Measurements from ENCODE around the gene NUAK1.

The NUAK1 gene

DNA sequence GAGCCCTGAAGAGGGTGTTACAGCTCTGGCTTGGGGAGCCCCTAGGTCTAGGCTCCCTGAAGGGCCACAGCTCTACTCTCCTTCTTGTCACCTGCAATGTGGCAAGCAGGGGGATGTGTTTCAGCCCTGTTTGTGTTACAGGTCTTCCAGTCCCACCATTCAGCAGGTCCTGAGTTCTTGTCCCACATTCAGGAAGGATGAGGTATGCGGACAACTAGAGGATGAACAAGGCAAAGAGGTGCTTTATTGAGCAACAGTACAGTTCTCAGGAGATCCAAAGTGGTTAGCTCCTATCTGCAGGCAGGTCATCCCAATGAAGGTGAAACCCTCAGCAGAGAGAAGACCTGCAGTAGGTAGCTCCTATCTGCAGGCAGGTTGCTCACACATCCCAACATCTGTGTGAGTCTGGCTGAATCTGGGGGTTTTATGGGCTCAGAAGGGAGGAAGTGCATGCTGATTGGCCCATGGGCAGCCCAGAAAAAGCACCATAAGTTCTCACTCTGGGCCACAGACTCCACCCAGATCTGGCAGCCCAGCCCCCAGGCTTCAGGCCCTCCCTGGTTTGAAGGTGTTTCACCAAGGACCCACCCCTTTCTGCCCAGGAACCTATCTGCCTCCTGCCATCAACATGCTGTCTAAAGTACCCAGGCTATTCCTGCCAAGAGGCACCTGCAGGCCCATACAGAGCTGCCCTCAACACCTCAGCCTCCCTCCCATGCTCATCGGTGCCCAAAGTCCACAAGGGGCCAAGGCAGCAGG, 98.9 kb downstream of the NUAK1 start:
- Histone ChIP-seq H3K4me1 (ENCODE audit: control insufficient read depth, insufficient read depth, low read length) (no peaks in the 10 kb centered on the region), H3K9me3 (ENCODE audit: control insufficient read depth, low read length) (no peaks in the 10 kb centered on the region), H3K27me3 (ENCODE audit: control insufficient read depth, insufficient read depth, low read length) (peaks cover 7% of the 10 kb centered on the region), H3K9ac (ENCODE audit: low read length) (no peak overlapping the region), H3K4me3 (ENCODE audit: low read length) (no peak overlapping the region), H3K36me3 (ENCODE audit: control insufficient read depth, insufficient read depth, low read length) (no peaks in the 10 kb centered on the region)

DNA sequence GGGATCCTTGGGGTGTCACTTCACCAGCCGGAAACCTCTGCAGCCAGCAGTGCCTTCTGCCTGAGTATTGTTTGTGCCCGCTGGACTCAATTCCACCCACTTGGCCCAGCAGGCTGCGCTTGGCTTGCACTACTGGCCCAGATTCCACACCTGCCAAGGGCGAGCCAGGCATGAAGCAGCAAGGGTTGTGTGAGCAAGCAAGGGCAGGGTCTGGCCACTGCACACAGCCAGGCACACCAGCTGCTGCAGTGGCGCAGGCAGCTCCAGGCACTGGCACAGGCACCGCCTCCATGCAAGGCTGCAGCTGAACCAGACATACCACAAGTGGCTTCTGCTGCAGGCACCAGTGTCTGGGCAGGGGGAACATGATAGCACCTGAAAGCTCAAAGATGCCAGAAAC, 99.5 kb downstream of the NUAK1 start:
- no peaks in the 10 kb centered on the region for H3K36me3 ChIP-seq (ENCODE audit: control insufficient read depth, insufficient read depth, low read length)
- H3K9me3 ChIP-seq (ENCODE audit: control insufficient read depth, low read length): no peaks in the 10 kb centered on the region
- peaks cover 7% of the 10 kb centered on the region for H3K27me3 ChIP-seq (ENCODE audit: control insufficient read depth, insufficient read depth, low read length)
- no peak overlapping the region for H3K9ac ChIP-seq (ENCODE audit: low read length)
- no peak overlapping the region for H3K4me3 ChIP-seq (ENCODE audit: low read length)
- no peaks in the 10 kb centered on the region for H3K4me1 ChIP-seq (ENCODE audit: control insufficient read depth, insufficient read depth, low read length)

DNA sequence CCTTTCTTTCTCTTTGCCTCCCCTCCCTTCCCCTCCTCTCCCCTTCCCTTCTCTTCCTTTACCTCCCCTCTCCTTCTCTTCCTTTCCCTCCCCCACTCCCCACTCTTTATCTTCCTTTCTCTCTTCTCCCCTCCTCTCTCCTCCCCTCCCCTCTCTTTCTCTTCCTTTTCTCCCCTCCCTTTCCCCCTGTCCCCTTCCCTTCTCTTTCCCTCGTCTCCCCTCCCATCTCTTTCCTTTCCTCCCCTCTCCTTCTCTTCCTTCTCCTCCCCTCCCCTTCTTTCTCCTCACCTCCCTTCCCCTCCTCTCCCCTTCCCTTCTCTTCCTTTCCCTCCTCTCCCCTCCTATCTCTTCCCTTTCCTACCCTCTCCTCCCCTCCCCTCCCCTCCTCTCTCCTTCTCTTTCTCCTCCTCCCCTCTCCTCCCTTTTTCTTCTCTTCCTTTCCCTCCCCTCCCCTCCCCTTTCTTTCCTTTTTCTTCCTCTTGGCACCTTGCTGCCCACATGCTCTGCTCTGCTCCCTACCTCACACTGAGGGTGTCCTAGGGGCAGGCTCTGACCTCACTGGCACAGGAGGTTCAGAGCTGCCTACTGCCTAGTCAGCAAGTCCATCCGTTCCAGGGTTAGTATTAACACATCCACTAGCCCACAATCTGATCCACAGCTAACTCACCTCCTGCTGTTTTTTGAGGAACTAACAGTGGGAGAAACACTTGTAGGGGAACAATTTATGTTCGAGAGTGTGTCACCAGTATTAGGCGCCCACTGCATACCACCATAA, 101.0 kb downstream of the NUAK1 start:
- Histone ChIP-seq H3K4me1 (ENCODE audit: control insufficient read depth, insufficient read depth, low read length) (no peaks in the 10 kb centered on the region), H3K4me3 (ENCODE audit: low read length) (no peak overlapping the region), H3K27me3 (ENCODE audit: control insufficient read depth, insufficient read depth, low read length) (peaks cover 7% of the 10 kb centered on the region), H3K9ac (ENCODE audit: low read length) (no peak overlapping the region), H3K9me3 (ENCODE audit: control insufficient read depth, low read length) (no peaks in the 10 kb centered on the region), H3K36me3 (ENCODE audit: control insufficient read depth, insufficient read depth, low read length) (no peaks in the 10 kb centered on the region)

DNA sequence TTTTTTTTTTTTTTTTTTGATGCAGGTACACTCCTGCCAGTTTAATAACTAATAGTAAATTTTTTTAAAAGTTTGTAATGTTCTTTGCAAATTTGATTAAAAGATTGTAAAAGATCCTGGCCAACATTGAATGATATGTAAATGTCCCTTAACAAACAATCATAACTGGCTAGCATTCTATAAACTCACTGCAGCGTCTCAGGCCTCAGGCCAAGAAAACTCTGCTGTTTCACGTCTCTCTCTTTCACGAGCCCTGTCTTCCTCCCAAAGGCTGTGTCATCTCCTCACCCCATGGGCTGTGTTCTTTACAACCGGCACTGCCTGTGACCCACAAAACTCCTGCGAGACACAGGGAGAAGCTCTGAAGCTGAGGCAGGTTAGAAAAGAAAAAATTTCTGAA, 103.3 kb downstream of the NUAK1 start:
- H3K36me3 ChIP-seq (ENCODE audit: control insufficient read depth, insufficient read depth, low read length): no peaks in the 10 kb centered on the region
- H3K4me3 ChIP-seq (ENCODE audit: low read length): no peak overlapping the region
- no peak overlapping the region for H3K9ac ChIP-seq (ENCODE audit: low read length)
- no peaks in the 10 kb centered on the region for H3K4me1 ChIP-seq (ENCODE audit: control insufficient read depth, insufficient read depth, low read length)
- H3K9me3 ChIP-seq (ENCODE audit: control insufficient read depth, low read length): no peaks in the 10 kb centered on the region
- H3K27me3 ChIP-seq (ENCODE audit: control insufficient read depth, insufficient read depth, low read length): peaks cover 7% of the 10 kb centered on the region

DNA sequence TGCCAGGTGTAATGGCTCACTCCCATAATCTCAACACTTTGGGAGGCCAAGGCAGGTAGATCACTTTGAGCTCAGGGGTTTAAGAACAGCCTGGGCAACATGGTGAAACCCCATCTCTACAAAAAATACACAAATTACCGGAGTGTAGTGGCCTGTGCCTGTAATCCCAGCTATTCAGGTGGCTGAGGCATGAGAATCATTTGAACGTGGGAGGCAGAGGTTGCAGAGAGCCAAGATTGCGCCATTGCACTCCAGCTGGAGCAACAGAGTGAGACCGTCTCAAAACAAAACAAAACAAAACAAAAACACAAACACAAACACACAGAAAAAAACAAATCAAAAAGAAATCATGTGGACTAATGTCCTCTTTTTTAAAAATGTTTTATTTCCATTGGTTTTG, 104.4 kb downstream of the NUAK1 start:
- no peaks in the 10 kb centered on the region for H3K36me3 ChIP-seq (ENCODE audit: control insufficient read depth, insufficient read depth, low read length)

DNA sequence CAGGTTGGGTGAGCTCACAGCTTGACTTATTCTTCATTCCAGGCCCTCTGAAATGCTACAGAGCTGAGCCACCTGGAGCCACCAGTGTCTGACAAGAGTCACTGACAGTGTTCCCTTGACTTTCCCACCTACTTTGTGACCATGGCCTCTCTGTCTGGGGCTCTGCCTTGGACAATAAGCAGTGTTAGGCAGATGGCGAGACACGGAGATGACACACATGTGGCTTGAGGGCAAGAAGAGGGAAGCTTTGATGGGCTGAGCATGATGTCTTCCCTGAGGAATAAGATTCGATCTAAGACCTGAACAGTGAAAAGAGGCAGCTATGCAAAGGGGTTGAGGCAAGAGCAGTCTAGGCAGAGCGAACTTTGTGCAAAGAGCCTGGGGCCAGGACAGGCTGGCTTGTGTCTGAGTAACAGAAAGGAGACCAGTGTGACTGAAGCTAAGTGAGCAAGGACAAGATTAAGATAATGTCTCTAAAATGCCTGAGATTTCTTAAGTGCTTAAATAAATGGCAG, 105.5 kb downstream of the NUAK1 start:
- Histone ChIP-seq H3K36me3 (ENCODE audit: control insufficient read depth, insufficient read depth, low read length) (no peaks in the 10 kb centered on the region), H3K4me3 (ENCODE audit: low read length) (no peak overlapping the region), H3K4me1 (ENCODE audit: control insufficient read depth, insufficient read depth, low read length) (no peaks in the 10 kb centered on the region), H3K27me3 (ENCODE audit: control insufficient read depth, insufficient read depth, low read length) (no peaks in the 10 kb centered on the region), H3K9me3 (ENCODE audit: control insufficient read depth, low read length) (no peaks in the 10 kb centered on the region), H3K9ac (ENCODE audit: low read length) (no peak overlapping the region)

More for the DNA sequence above, 104.4 kb downstream of the NUAK1 start:
- H3K27me3 ChIP-seq (ENCODE audit: control insufficient read depth, insufficient read depth, low read length): peaks cover under 1% of the 10 kb centered on the region
- H3K4me3 ChIP-seq (ENCODE audit: low read length): no peak overlapping the region
- H3K9me3 ChIP-seq (ENCODE audit: control insufficient read depth, low read length): no peaks in the 10 kb centered on the region
- H3K4me1 ChIP-seq (ENCODE audit: control insufficient read depth, insufficient read depth, low read length): no peaks in the 10 kb centered on the region
- H3K9ac ChIP-seq (ENCODE audit: low read length): no peak overlapping the region

DNA sequence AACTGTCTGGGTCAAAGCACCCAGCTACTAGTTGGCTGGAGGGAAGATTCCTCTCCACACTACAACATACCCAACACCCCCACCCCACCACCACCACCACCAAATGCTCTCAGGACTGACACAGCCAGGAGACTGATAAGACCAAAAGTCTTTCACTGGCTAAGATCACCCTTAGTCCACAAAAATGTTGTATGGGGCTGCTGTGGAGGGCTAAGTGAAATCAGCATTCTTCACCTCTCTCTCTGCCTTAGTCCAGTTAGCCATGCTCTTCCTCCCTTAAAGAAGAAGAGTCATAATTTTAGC, 106.2 kb downstream of the NUAK1 start:
- H3K4me1 ChIP-seq (ENCODE audit: control insufficient read depth, insufficient read depth, low read length): no peaks in the 10 kb centered on the region
- no peak overlapping the region for H3K9ac ChIP-seq (ENCODE audit: low read length)
- no peak overlapping the region for H3K4me3 ChIP-seq (ENCODE audit: low read length)
- H3K36me3 ChIP-seq (ENCODE audit: control insufficient read depth, insufficient read depth, low read length): no peaks in the 10 kb centered on the region
- H3K27me3 ChIP-seq (ENCODE audit: control insufficient read depth, insufficient read depth, low read length): no peaks in the 10 kb centered on the region
- H3K9me3 ChIP-seq (ENCODE audit: control insufficient read depth, low read length): no peaks in the 10 kb centered on the region

DNA sequence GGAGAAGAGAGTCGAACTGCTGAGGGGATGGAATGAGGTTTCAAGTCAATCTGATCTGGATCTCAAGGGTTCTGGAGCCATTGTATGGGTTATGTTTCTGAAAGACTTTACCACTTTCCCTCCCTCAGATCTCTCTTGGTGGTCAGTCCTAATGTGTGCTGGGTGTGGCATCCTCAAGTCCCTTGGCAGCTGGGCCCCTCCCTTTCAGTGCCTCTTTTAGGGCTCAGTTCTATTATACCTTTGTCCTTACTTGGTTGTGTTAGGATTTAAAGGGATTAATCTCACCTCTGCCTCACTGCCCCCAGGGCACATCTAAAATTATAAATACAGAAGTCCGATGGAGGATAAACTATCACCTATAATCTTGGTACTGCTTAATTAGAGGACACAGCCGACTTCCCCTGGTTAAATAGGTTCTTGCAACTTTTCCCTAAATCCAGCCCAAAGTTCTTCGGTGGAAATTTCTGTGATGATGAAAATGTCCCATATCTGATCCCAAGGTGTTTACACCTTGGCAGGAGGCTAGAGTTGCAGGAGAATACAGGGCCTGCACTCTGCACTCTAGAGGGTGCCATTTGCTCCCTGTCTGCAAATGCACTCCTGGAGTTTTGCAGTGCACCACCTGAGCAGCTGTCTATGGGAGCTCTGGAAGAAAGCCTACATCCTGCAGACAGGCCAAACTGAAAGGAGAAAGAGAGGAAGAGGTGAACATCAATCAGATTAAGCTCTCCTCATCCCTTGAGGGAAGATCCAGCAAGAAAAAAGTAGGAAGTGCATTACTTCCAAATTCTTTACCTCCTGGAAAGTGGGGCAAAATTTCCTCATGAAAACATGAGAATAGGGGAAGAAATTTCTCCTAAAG, 106.8 kb downstream of the NUAK1 start:
- H3K36me3 ChIP-seq (ENCODE audit: control insufficient read depth, insufficient read depth, low read length): no peaks in the 10 kb centered on the region
- H3K4me3 ChIP-seq (ENCODE audit: low read length): no peak overlapping the region
- H3K9me3 ChIP-seq (ENCODE audit: control insufficient read depth, low read length): no peaks in the 10 kb centered on the region
- H3K4me1 ChIP-seq (ENCODE audit: control insufficient read depth, insufficient read depth, low read length): no peaks in the 10 kb centered on the region
- H3K9ac ChIP-seq (ENCODE audit: low read length): no peak overlapping the region
- no peaks in the 10 kb centered on the region for H3K27me3 ChIP-seq (ENCODE audit: control insufficient read depth, insufficient read depth, low read length)

DNA sequence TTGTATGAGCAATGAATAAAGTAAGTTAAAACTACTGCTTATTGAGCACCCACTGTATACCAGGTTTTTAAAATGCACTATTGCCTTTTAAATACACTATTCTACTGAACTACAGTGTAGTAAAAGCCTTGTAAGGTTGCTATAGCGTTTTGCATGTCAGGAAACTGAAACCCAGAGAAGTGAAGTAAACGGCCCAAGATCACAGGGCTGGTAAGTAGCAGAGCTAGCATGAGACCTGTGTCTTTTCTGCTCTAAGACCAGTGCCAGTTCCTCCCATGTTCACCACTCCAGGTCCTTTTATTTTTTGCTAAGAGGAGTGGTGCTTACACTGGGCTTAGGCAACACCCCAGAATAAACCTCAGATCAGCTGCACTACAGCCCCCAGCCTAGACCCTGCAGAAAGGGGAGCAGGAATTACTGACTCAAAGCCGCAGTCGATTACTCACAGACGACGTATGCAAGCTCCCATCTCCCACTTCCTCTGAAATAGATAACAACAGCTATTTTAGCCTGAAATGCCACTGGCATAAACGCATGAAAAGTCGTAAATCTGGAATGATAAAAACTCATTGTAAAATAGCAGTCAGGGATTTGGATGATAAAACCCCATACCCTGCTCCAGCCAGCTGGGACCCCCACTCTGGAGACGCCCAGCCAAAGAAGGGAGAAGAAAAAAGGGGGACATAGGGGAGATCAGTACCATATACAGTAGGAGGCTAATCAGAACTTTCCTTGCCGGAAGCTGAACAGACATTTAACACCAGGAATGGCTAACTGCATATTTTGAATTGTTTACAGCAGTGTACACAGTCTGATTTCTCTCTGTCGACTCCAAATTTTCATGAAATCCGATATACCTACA, 108.3 kb downstream of the NUAK1 start:
- H3K9ac ChIP-seq (ENCODE audit: low read length): no peak overlapping the region
- H3K27me3 ChIP-seq (ENCODE audit: control insufficient read depth, insufficient read depth, low read length): no peaks in the 10 kb centered on the region
- no peak overlapping the region for H3K4me3 ChIP-seq (ENCODE audit: low read length)
- no peaks in the 10 kb centered on the region for H3K4me1 ChIP-seq (ENCODE audit: control insufficient read depth, insufficient read depth, low read length)
- H3K9me3 ChIP-seq (ENCODE audit: control insufficient read depth, low read length): no peaks in the 10 kb centered on the region
- H3K36me3 ChIP-seq (ENCODE audit: control insufficient read depth, insufficient read depth, low read length): no peaks in the 10 kb centered on the region

DNA sequence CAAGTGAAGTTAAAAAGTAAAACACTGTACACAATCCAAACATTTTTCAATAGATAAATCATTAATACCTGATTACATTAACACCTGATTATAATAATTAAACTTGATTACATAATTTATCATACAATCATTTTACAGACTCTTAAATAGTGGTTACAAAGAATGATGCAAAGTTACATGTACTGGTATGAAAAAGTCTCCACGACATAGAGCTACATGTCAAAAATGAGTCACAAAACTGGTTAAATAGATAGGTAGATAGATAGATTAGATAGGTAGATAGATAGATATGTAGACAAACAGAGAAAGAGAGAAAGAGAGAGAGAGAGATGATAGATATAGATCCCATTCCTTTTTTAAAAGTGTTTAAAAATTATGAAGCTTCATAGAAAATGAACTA, 109.2 kb downstream of the NUAK1 start:
- no peak overlapping the region for H3K9ac ChIP-seq (ENCODE audit: low read length)
- no peak overlapping the region for H3K4me3 ChIP-seq (ENCODE audit: low read length)
- H3K36me3 ChIP-seq (ENCODE audit: control insufficient read depth, insufficient read depth, low read length): no peaks in the 10 kb centered on the region
- H3K9me3 ChIP-seq (ENCODE audit: control insufficient read depth, low read length): no peaks in the 10 kb centered on the region
- no peaks in the 10 kb centered on the region for H3K27me3 ChIP-seq (ENCODE audit: control insufficient read depth, insufficient read depth, low read length)
- H3K4me1 ChIP-seq (ENCODE audit: control insufficient read depth, insufficient read depth, low read length): no peaks in the 10 kb centered on the region

DNA sequence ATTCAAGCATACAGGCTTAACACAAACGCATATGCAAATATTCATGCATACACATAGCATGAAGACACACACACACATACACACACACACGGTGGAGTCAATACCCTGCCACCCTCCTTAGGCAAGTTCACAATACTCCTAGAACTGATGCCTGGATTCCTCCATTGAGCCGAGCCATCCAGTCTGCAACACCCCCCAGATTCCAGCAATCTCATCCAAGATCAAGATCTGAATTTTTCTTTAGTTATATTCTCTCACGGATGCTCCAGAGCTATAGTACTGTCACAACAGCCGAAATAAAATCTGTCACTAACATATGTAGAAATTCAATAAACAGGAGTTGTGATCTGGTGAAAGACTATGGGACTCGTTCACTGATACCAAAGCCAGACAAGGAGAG, 110.8 kb downstream of the NUAK1 start:
- H3K4me1 ChIP-seq (ENCODE audit: control insufficient read depth, insufficient read depth, low read length): no peaks in the 10 kb centered on the region
- H3K9me3 ChIP-seq (ENCODE audit: control insufficient read depth, low read length): no peaks in the 10 kb centered on the region
- no peaks in the 10 kb centered on the region for H3K36me3 ChIP-seq (ENCODE audit: control insufficient read depth, insufficient read depth, low read length)
- no peak overlapping the region for H3K9ac ChIP-seq (ENCODE audit: low read length)
- no peak overlapping the region for H3K4me3 ChIP-seq (ENCODE audit: low read length)
- H3K27me3 ChIP-seq (ENCODE audit: control insufficient read depth, insufficient read depth, low read length): no peaks in the 10 kb centered on the region

Measured in mucosa of stomach (tissue), 1 donor.